Measurements from ENCODE around the gene KIF20B.

KIF20B gene, protein sequence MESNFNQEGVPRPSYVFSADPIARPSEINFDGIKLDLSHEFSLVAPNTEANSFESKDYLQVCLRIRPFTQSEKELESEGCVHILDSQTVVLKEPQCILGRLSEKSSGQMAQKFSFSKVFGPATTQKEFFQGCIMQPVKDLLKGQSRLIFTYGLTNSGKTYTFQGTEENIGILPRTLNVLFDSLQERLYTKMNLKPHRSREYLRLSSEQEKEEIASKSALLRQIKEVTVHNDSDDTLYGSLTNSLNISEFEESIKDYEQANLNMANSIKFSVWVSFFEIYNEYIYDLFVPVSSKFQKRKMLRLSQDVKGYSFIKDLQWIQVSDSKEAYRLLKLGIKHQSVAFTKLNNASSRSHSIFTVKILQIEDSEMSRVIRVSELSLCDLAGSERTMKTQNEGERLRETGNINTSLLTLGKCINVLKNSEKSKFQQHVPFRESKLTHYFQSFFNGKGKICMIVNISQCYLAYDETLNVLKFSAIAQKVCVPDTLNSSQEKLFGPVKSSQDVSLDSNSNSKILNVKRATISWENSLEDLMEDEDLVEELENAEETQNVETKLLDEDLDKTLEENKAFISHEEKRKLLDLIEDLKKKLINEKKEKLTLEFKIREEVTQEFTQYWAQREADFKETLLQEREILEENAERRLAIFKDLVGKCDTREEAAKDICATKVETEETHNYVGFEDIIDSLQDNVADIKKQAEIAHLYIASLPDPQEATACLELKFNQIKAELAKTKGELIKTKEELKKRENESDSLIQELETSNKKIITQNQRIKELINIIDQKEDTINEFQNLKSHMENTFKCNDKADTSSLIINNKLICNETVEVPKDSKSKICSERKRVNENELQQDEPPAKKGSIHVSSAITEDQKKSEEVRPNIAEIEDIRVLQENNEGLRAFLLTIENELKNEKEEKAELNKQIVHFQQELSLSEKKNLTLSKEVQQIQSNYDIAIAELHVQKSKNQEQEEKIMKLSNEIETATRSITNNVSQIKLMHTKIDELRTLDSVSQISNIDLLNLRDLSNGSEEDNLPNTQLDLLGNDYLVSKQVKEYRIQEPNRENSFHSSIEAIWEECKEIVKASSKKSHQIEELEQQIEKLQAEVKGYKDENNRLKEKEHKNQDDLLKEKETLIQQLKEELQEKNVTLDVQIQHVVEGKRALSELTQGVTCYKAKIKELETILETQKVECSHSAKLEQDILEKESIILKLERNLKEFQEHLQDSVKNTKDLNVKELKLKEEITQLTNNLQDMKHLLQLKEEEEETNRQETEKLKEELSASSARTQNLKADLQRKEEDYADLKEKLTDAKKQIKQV (N-terminal part only)

DNA sequence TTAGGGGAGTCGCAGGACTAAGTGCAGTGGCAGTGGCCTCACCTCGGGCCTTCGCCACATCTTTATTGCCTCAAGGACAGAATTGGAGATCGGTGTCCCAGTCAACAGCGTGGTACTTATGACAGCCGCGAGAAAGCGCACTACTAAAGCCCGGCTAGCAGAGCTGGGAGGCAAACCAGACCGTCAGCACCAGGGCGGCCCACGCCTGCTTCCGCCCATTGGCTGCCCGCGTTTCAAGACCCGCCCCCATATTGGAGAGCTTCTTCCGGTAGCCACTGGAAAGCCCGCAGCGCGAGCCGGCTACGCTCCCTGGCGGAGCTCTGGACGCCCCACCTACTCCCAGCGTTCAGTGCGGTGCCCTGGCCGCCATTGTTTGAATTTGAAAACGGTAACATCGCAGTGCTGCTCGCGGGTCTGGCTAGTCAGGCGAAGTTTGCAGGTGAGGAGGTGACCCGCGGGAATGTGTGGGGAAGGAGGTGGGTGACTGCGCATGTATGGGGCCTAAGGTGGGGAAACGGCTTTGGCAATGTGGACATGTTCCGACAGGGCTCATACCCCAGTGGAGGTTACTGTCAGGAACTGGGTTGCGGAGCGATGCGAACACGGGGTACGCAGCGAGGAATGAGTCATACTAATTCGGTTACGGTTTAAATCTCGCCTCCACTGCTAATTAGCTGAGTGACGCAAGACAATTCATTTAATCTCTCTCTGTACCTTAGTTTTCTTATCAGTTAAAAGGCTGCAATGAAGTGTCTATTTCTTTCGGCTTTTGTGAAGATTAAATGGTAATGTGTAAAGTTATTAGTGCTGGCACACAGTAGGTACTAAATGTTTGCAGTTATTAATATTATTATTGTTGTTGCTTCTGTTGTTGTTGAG is at the start of gene KIF20B:
KIF20B (plus strand) TSS at position 349 of the 879 bp plus-strand sequence. CDS start 3,705 bp downstream, outside the sequence.
- peak; percentile 81 for DNase-seq

DNA sequence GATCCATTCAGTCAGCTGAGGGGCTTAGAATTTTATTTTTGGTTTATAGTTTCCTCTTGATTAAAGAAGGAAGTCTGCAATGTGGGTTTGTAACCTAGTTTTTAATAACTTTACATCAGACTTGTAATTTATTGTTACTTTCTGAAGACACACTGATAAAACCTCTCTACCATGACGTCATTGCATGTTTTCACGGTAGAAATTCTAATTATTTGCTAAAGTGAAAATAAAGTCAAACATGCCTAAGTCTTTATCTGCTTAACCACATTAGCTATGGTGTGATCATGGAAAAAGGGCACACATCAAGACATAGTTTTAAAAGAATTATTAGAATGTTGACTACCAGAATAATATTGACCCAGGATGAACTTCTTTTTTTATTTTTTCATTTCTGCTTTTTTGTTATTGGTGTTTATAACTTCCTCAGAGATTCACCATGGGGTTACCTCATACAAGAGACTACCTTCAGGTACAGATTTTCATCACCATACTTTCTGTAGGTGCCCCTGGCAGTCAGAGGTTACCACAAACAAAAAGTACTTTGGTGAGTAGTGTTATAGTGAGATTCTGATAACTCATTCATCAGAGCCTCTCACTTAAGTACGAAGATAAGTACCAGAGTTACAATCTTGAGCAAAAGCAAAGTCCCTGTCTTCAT is 49.3 kb upstream of the KIF20B start:
- DNase-seq: no peak

DNA sequence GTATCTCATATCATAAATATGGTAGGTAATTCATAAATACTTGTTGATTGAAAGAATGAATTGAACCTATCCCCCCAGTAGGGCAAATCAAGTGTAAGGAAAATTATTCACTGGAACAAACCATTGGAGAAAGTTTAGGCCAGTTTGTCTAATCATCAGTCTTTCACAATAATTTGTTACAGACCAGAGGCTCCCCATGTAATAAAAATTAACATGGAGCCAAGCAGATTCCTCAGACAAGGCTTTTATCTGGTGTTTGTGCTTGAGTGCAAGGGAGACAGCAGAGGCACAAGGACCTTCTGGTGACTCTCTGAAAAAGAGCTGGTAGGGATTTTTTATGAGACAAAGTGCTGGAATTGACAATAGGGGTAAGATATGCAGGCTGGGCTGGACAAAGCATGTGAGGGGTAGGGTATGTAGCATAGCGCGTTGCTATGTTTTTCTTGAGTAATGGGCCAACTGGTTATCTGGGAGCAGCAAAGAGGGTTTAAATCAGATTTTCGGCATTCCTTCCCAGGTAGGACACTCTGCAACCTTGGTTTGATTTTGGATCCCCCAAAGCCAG is 48.5 kb upstream of the KIF20B start:
- no peak for DNase-seq

DNA sequence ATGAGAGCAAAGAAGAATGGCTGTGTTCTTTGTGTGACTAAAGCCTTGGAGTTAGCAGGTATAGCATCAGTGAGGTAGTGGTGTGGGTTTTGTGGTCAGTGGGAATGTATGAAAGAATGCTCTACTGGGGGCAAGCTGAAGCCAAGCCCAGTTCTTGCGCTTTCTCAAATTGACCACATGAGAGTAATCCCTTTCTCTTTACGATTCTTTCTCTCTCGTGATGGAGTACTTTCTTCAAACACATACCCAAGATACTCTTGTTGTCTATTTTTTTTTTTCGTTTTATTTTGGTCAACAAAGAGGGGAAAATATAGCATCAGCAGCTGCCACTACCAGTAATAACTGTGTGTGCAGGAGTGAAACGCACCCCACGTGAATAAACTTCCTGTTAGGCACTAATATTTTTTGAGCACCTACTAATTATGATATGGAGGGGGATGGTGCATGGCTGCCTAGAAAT is 48.0 kb upstream of the KIF20B start:
- no peak for DNase-seq

DNA sequence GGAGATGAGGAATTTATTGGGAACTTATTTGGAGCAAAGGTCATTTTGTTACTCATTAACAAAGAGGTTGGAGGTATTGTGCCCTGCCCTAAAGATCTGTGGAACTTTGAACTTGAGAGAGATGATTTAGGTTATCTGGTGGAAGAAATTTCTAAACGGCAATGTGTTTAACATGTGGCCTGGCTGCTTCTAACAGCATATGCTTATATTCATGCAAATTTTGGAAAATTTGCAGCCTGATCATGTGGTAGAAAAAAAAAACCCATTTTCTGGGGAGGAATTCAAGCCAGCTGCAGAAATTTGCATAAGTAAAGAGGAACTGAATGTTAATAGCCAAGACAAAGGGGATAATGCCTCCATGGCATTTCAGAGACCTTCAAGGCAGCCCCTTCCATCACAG is 45.7 kb upstream of the KIF20B start:
- no peak for DNase-seq

DNA sequence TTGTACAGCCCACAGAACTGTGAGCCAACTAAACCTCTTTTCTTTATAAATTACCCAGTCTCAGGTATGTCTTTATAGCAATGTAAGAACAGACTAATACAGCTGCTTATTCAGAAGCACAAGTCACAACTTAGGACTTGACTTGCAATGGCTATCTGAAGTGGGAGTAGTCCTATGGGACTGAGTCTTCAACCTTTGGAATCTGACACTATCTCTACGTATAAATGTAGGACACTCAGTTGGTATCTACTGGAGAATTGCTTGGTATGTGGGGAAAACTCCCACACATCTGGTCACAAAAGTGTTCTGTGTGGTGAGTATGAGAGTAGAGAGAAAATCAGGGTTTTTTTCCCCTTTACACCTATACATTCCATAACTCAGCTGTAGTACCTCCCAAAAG is 44.1 kb upstream of the KIF20B start:
- no peak for DNase-seq

DNA sequence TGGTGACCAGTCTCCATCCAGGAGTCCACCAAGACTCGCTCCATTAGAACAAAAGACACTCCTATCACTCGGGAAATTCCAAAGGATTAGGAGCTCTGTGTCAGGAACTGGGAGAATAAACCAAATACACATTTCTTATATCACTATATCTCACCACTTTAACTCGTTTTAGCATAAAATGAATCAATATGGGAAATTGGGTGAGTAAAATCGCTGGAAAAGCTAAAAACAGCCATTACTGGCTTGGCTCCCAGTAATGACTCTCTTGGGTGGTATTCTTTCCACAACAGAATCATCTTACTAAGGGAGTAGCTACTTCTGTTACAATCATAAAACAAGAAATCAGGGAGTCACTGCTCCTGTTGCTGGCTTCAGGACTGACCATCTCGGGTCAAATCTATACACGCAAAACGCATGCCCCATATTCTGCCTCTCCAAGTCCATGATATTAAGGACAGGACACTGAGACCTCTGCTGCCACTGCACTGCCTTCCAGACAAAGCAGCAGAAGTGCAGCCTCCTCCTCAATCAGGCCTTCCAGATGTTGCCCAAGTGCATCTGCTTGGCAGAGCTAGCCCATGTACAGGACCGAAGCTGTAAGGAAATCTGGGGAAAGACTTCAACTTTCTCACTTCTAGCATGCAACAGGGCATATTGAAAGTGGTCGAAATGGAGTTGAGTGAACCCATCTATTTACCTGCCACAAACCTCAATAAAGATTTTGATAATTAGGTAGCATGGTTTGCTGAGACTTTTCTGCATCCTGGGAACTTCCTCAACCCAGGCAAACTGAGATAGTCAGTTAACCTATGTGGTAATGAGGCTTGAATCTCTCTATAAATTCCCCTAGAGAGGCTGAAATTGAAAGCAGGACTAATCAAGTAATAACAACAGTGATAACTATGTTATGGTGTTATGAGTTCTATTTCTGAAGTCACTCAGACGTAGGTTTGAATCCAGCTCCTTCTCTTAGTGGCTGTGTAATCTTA is 42.0 kb upstream of the KIF20B start:
- DNase-seq: no peak

DNA sequence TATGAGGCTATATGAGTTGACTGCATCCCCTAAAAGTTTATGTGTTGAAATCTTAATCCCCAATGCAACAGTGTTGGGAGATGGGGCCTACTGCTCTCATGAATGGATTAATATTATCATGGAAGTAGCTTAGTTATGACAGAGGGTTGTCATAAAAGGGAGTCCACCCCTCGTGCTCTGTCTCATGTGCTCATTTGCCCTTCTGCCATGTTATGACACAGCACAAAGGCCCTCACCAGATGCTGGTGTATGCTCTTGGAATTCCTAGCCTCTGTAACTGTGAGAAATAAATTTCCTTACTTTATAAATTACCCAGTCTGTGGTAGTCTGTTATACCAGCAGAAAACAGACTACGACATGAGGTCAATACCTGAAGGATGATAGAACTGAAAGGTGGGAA is 38.8 kb upstream of the KIF20B start:
- no peak for DNase-seq

DNA sequence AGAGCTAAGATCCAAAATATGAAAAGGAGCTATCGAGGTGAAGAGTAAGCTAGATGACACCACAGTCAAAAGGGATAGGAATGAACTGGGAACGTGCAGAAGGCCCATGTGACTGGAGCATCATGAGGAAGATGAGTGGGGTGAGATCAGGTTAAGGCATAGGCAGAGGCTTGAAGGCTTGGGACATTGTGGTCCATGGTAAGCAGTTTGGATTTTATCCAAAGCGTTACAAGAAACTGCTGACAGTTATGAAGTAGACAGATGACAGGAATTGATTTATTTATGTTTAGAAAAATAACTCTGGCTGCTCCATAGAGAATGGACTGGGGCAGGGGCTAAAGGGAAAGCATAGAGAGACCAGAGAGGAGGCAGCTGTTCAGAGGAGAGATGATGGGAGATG is 38.2 kb upstream of the KIF20B start:
- DNase-seq: no peak

DNA sequence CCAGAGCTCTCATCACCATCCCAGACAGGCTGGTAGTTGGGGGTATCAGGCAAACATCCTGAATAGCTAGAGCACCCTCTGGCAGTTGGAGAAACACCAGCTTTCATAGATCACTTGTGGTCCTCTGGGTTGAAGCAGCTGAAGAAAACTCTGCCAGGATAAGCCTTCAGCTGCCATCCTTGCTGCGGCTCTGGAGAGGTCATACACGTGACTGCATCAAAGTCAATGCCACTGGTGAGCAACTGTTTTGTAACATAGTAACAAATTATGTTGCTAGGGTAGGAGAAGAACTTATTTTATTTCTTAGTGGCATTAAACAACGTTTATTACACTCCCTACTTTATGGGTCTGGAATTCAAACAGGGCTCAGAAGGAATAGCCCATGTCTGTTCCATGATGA is 37.2 kb upstream of the KIF20B start:
- no peak for DNase-seq

DNA sequence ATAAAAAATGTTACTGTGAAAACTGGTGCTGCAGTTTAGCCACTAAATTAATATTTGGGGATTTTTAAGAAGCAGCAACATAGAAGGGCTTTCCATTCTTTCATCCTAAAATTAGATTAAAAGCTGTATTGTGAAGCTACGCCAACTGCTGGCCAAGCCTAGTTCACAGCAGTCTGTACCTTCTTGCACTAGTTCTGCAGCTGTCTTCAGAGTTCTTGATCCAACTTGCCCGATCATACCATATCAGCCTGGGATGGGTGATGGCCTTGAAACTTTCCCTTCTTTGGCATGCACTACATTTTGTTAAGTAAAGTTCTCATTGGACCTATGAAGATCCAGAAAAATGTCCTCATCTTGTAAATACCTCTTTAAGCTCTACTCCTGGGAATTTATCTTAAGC is 36.1 kb upstream of the KIF20B start:
- no peak for DNase-seq

DNA sequence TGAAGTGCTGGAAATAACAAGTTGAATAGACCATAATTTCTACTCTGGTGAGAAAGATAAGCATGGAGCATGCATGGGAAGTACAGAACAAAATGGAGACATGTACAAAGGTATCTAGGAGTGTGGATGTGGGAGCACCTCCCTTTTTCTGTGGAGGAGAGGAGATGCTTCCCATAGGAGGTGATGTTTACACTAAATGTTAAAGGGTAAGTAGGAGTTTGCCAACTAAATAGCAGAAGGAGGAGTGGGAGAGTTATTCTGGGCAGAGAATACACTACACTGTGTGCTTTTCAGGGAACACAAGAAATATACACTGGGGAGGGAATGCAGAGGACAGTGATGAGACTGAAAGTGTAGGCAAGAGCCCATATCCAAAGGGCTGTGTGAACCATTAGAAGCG is 35.3 kb upstream of the KIF20B start:
- no peak for DNase-seq

DNA sequence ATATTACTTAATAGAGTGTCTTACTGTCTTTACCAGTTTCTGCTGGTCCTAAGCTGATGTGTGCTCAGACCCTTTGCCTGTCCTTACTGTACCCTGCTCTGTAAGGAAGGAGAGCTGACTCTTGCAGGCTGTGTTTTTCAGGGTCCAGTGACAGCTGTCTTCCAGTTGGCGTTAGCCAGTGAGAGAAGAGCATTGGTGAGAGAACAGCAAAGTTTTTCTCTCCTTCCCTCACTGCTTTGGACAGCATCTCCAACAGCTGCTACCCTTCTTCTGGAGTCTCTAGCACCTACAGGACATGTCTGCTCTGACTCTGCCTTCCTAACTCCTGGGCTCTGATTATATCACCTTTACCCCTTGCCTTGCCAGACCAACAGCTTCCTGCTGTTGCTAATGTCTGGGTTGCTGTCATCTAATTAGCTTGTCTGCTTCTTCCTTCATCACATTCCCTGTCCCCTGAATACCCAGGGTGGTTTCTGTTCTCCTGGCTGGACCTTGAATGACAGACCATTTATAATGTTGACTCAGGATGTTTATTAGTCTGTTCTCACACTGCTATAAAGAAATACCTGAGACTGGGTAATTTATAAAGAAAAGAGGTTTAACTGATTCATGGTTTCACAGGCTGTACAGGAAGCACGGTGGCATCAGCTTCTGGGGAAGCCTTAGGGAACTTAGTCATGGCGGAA is 32.9 kb upstream of the KIF20B start:
- no peak for DNase-seq

DNA sequence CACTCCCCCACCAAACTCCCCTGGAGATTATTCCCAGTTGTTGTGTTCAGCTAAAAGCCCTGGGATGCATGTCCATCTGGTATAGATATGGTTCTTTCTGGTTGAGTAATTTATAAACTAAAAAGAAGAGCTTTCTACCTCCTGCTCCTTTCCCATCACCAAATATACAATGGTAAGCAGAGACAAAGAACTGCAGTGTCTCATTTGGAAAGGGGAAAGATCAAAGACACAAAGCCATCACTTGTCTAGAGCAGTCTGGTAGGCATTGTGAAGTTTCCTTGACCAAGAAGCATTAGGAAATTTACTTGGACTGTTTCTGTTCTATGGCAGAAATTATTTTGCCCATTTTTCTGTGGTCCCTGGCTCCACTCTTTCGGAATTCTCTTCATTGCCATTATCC is 31.4 kb upstream of the KIF20B start:
- no peak for DNase-seq

DNA sequence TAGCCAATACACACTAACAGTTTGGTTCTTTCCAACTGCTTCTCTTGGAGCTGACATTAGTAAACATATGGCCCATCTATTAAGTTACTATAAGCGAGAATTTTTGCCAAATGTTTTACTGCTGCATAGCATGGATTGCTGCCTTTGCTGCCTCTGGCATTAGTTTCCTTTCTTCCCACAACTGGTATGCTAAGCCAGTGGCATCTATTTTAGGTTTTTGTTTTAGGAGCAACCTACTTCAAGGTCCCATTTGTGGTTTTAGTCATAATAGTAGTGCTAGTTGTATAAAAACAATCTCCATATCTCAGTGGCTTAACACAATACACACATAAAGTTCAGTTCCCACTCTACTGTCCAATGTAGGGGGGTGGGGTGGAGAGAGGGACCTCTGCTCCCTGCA is 30.5 kb upstream of the KIF20B start:
- DNase-seq: no peak

DNA sequence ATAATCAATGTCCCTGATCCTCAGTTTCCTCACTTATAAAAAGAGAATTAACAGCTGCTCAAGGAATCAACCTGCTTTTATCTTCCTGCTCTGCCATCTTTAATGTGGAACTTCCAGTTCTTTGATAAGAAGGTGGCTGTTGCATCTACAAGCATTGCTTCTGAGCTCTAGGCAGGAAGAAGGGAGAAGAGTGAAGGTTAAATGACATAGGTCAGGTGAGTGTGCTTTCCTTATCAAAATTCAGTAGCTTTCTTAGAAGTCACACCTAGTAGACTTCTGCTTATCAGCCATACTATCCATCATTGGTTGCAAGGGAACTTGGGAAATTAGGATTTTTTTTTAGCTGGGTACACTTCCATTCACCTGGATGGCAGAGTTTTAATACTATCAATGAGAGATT is 24.0 kb upstream of the KIF20B start:
- no peak for DNase-seq

DNA sequence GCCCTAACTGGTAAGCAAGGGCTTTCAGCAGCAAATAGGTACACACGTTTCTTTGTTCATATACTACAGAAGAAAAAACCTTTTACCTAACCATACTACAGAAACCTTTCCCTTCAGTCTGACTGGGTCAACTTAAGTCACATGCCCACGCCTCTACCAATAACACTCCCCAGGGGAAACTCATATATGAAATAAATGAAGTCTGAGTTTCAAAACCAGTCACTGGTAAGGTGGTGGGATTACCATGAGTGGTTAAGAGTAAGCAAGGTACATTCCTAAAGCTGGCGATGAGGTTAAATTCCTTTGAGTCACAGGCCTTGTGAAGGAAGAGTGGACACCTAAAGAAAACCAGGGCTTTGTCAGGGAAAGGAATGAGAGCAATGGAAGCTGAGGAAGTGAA is 21.4 kb upstream of the KIF20B start:
- no peak for DNase-seq

DNA sequence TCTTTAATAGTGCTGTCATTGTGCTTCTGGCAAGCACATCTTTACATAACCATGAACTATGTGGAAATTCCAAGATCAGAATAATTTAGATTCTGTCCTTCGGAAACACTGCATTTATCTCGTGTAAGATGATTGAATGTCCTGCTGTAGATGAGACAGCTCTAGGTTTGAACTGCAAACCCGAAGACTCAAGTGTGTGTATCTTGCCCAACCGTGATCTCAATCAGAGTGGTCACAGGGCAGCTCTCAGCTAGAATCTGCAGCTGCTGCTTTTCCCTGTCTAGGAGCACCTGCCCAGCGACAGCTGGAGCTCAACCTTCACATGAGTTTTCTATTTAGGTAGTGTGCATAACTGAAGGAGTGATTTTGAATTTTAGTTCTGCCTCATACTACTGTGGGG is 17.5 kb upstream of the KIF20B start:
- no peak for DNase-seq

DNA sequence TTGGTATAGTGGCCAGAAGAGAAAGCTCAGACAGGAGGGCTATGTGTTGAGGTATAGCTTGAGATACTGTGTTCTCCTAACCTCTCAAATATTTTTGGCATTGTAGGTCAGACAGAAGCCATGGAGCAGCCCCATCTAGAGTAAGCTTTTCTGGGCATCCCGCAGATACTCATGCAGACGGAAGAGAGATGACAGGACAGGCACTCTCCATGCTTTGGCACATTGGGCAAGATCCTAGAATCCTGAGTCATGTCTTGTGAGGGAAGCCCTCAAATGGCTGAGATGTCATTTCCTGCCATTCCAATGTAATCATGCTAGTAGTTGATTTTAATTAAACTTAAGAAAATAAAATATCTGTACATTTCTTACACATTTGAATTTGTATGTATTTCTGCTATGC is 16.8 kb upstream of the KIF20B start:
- DNase-seq: no peak

Measured in DMS79 (cell line).